HuH-7.5 (cell line): ENCODE results near the gene EBNA1BP2.
"Not testable (repeated sequence)": the region's sequence is repeated elsewhere in the genome, so short reads cannot be mapped to it uniquely, and the experiment has no call there.

ENCODE experiments used
- DNase-seq: peaks from one replicate; pipeline ENCODE4 v3.0.0; 2011; ENCODE audit warnings: low spot score

The EBNA1BP2 gene

DNA sequence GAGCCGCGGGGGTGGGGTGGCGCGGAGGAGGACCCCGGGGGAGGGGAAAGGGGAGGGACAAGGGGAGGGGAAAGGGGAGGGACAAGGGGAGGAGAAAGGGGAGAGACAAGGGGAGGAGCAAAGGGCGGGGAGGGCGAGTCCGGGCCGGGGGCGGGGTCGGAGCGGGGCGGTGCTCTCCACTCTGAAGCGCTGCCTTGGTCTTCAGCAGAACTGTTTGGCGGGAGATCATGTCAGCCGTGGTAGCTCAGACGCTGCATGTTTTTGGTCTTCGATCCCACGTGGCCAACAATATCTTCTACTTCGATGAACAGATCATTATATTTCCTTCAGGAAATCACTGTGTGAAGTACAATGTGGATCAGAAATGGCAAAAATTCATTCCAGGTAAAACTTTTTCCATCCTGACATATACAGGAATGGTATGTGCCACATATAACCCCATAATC, 460 bp upstream of the EBNA1BP2 start:
- peak; percentile 48 for DNase-seq

DNA sequence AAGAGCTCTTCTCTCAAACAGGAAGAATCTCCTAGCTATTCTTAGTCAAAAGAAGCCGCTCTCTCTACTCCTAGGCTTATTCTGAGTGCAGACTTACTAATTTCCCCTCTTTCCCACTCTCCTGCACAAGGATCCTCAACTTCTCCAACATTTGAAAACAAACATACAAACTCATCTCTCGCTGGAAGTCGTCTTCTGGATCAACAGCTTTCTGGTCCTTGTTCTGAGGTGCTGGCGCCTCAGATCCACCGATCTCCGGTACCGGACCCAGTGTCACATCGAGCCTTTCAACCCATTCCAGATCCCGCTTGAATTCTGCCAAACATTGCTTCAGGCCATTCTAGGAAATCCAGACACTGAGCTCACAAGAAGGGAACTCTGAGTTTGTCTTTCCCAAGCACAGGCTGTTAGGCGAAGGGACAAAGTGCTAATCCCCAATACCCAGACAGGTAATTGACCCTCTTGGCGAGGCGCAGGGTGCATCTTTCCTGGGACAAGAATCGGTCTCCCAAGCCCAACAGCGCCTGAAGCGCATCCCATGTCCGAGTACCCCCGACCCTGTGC, 696 bp downstream of the EBNA1BP2 start:
- no peak for DNase-seq

DNA sequence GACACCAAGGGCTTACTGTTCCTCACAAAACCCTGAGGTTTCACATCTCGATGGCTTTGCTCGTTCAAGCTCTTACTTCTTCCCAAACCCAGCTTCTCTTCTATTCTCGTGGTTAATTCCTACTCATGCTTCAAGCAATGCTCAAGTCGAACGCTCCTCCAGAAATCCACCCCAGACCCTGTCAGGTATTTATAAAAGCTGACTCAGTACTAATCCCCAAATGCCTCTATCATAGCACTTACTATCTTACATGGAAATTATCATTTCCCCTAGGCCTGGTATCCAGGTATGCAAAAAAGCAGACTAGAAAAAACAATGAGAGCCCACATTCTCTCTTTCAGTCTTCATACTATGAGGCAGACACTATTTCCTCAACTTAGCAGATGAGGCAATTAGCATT, 6.3 kb downstream of the EBNA1BP2 start:
- DNase-seq = no peak

DNA sequence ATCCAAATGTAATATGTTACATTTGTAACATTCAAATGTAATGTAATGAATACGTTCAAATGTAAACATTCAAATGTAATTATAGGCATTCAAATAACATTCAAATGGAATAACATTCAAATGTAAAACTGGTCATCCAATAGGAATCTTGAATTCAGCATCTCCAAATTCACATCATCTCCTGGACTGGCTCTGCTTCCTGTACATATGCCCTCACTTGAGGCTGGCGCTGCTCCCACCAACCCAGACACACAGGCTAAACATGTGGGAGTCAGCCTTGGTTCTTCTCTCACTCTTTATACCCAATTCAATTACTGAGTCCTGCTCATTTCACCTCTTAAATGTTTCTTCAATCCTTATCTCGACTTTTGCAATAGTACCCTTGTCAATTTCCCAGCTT, 6.9 kb downstream of the EBNA1BP2 start:
- DNase-seq = no peak

DNA sequence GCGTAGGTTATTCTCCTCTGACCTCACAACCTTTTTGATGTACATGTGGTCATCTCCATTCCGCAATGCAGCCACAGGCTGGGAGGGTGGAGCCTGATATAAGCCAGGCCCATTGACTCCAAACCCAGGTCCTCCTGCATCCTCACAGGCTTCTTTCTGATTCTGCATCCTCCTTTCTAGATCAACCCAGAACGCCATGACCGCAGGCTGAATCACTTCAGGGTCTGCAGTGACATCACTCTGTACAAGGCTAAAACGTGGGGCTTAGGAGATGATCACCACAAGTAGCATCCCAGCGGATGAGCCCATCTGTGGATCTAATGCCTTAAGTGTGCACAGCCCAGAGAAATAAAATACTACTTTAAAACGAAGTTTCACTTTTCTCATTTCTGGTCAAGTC, 16.1 kb downstream of the EBNA1BP2 start:
- DNase-seq = no peak

- no peak for DNase-seq
Observed at GRCh38 chr1:43153443-43153842, 18.6 kb downstream of the EBNA1BP2 start.

DNA sequence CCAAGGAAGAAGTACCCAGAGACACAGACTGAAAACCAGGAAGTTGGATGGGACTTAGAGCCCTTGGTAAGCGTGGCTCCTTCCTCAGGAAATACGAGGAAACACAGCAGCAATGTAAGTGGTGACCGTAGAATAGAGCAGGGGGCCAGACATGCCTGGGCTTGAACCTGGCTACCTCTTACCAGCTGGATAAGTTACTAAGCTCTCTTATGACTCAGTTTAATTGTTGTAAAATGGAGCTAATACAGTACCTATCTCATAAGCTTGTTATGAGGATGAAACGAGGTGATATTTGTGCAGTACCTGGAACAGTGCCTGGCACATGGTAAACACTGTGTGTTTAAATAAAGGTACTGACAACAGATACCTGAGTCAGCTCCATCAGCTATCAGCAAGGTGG, 19.2 kb downstream of the EBNA1BP2 start:
- DNase-seq = no peak

- DNase-seq = no peak
Observed at GRCh38 chr1:43149889-43150288, 22.2 kb downstream of the EBNA1BP2 start.

GRCh38 chr1:43147625-43148327, 24.3 kb downstream of the EBNA1BP2 start:
- peak; percentile 37 for DNase-seq

- DNase-seq = no peak
Observed at GRCh38 chr1:43144237-43144636, 27.9 kb downstream of the EBNA1BP2 start.

GRCh38 chr1:43143441-43143888, 28.6 kb downstream of the EBNA1BP2 start:
- DNase-seq = no peak

- DNase-seq = no peak
Observed at GRCh38 chr1:43140583-43140982, 31.5 kb downstream of the EBNA1BP2 start.

GRCh38 chr1:43140010-43140409, 32.1 kb downstream of the EBNA1BP2 start:
- no peak for DNase-seq

- DNase-seq = not testable (repeated sequence)
Observed at GRCh38 chr1:43139295-43139694, 32.8 kb downstream of the EBNA1BP2 start.

DNA sequence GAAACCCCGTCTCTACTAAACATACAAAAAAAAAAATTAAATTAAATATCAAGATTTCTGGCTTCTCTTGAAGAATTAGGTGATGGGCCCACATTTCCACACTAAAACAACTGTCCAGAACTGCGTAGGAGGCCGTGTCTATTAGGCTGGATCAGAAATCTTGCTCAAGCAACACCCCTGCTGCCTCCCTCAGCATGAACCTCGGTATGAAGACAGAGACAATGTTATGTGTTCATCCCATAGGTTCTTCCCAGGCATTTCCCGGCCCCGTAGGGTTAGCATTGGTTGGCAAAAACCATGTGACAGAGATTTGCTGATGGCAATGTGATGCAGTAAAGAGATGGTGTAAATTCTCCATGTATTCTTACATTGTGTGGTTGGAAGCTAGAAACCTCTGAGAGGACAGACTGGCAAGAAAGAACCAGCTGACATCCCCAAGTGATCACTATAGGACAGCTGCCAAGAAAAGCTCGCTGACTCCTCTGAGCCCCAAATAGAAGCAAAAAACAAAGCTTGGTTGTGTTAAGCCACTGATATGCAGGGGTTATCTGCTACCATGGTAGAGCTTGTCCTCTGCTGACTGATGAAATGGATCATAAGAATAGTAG, 34.5 kb downstream of the EBNA1BP2 start:
- DNase-seq = no peak

- DNase-seq = no peak
Observed at GRCh38 chr1:43135857-43136781, 36.0 kb downstream of the EBNA1BP2 start.

DNA sequence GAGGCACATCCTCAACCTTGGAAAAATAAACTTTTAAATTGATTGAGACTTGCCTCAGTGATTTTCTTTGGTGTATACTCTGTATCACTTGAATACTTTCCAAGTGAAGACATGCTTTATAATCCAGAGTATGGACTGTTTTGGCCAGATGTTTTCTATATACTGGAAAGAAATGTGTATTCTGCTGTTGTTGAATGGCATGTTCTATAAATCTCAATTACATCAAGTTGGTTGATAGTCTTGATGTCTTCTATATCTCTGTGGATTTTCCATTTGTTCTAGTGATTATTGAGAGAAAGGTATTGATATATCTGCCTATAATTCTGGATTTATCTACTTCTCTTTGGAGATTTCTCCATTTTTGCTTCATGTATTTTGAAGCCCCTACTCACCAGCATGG, 37.5 kb downstream of the EBNA1BP2 start:
- DNase-seq = no peak

GRCh38 chr1:43134068-43134467, 38.0 kb downstream of the EBNA1BP2 start:
- no peak for DNase-seq

DNA sequence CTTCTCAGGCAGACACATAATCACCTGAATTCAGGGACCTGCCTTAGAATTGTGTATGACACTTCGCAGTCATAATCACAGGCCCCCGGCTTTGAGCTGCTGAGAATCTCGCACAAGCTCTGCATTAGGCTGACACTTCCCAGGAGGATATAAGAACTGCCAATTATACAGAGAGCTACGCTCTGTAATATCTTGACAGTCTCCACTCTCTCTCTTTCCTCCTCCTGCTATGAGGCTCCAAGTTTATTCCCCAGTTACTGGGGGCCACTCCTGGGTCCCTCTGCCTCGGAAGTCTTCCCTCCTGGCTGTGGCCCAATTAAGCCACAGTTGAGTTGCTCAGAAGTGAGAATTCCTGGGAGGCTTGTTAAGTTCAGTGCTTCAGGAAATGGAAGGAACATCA, 42.7 kb downstream of the EBNA1BP2 start:
- no peak for DNase-seq

DNA sequence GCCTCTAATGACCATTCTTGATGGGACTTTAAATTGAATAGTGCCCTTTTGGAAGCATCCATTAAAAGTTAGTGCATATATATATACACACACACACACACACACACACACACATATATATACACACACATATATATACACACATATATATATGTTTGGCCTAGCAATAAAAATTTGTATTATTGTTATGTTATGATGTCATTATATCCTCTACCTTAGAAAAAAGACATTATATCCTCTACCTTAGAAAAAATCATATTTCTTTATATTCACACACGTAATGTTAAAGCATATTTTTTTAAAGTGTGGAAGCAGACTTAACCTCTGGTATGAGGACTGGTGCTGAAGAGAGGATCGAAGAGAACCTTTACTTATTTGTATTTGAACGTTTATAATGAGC, 43.3 kb downstream of the EBNA1BP2 start:
- no peak for DNase-seq

DNA sequence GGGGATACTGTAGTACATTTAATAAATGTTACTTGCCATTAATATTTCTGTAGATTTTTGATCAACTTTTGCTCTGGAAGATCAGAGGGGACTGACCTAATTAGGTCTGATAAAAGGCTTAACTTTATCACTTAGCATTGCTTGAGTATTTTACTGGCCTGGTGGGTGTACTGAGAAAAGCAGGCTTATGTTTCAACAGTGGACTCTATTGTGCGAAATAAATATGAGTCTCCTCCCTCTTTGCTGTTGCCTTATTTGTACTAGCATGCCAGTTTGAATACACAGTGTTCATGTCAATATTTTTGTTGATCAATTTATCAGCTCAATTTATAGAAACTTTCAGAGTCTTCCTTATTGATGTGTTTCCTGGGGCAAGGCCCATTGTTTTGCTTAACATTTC, 49.1 kb downstream of the EBNA1BP2 start:
- no peak for DNase-seq

DNA sequence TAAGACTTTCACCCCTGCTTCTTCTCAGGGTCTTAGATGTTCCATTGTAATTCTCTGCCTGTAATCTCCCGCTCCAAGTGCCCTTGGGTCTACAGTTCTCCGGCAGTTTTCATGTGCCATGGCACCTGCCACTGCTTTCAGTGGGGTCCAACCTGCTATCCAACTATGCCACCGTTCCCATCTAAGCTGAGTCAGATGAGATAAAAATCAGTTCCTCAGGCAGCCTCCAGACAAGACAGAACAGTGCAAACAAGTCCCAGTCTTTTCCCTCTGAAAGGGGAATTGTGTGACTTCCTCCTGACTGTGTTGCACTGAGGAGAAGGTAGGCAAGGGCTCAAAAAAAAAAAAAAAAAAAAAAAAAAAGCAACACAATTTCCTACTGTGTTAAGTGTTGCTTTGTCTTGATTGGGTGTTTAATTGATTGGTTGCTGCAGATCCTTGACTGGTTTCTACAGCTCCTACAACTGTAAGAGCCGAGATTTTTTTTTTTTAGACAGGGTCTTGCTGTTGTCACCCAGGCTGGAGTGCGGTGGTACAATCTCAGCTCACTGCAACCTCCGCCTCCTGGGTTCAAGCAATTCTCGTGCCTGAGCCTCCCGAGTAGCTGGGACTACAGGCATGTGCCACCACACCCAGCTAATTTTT, 50.7 kb downstream of the EBNA1BP2 start:
- no peak for DNase-seq
